ENCODE data around the gene STK39.

STK39 gene

DNA sequence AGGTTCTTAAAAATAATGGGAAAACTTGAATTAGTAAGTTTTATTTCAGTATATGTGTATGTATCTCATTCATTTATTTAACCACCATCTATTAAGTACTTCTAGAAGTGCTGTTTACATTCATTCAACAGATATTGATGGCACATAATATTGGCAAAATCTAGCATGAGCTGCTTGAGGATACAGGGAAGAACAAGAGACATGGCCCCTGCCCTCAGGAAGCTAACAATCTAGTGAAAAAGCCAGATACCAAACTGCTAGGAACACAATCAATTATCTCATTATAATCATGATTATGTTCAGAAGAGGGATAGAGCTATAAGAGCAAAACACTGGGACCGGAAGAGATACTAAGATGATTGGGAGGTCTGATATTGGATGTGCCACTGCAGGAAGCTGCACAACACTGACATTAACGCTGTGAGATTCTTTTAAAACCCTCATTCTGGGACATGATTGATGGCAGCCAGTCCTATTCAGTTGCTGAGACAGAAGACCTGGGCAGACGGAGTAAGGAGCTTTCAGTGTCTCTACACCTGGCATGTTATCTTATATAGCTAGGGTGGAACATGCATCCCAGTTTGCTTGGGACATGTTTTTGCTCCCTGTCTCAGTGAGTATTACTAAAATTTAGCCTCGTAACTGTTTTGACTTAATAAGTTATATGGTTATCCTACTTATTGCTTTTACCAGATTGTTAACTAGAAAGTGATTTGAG is 314.1 kb downstream of the STK39 start:
- H3K27ac ChIP-seq, result no peak overlapping the region
- H3K27me3 ChIP-seq (ENCODE audit: insufficient read depth, low read depth, severe bottlenecking), result no peaks in the 10 kb centered on the region
- TF ChIP-seq, protein P1, sequence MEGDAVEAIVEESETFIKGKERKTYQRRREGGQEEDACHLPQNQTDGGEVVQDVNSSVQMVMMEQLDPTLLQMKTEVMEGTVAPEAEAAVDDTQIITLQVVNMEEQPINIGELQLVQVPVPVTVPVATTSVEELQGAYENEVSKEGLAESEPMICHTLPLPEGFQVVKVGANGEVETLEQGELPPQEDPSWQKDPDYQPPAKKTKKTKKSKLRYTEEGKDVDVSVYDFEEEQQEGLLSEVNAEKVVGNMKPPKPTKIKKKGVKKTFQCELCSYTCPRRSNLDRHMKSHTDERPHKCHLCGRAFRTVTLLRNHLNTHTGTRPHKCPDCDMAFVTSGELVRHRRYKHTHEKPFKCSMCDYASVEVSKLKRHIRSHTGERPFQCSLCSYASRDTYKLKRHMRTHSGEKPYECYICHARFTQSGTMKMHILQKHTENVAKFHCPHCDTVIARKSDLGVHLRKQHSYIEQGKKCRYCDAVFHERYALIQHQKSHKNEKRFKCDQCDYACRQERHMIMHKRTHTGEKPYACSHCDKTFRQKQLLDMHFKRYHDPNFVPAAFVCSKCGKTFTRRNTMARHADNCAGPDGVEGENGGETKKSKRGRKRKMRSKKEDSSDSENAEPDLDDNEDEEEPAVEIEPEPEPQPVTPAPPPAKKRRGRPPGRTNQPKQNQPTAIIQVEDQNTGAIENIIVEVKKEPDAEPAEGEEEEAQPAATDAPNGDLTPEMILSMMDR (IDR thresholded peaks at IDR 0.05; ENCODE audit: low read depth, low read length), result no peak
- no peak overlapping the region for H3K4me3 ChIP-seq (ENCODE audit: low read depth, low read length)
- no peaks in the 10 kb centered on the region for H3K9me3 ChIP-seq (ENCODE audit: severe bottlenecking)
- DNase-seq, result no peak
- no peaks in the 10 kb centered on the region for H3K36me3 ChIP-seq

- Histone ChIP-seq H3K27ac (no peak overlapping the region), H3K4me3 (ENCODE audit: low read depth, low read length) (no peak overlapping the region), H3K36me3 (no peaks in the 10 kb centered on the region), H3K9me3 (ENCODE audit: severe bottlenecking) (no peaks in the 10 kb centered on the region), H3K27me3 (ENCODE audit: insufficient read depth, low read depth, severe bottlenecking) (no peaks in the 10 kb centered on the region)
- TF ChIP-seq, protein P1 (IDR thresholded peaks at IDR 0.05; ENCODE audit: low read depth, low read length), result no peak
- DNase-seq, result no peak
Observed at GRCh38 chr2:167932123-167932693, 315.2 kb downstream of the STK39 start.

DNA sequence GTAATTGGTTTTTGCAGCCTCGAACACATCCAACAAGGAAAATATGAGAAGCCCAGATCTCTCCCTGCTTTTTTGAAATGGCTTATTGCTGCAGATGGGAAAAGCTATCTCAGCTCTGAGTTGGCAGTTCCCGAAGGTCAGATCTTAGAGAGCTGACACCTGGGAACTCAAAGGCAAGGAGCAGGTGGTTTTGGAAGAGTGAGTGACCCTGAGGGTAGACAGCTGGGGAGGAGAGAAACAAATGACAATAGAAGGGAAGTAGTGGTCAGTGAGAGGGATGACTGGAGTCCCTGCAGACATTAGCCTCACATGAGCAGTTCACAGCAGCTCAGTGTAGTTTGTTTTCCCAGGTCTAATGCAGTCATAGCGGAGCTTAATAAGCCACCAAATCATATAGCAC is 317.9 kb downstream of the STK39 start:
- Histone ChIP-seq H3K36me3 (no peaks in the 10 kb centered on the region), H3K9me3 (ENCODE audit: severe bottlenecking) (no peaks in the 10 kb centered on the region), H3K4me3 (ENCODE audit: low read depth, low read length) (no peak overlapping the region), H3K27ac (no peak overlapping the region), H3K27me3 (ENCODE audit: insufficient read depth, low read depth, severe bottlenecking) (no peaks in the 10 kb centered on the region)
- no peak for DNase-seq
- TF ChIP-seq, protein P1 (IDR thresholded peaks at IDR 0.05; ENCODE audit: low read depth, low read length), result no peak

GRCh38 chr2:167928434-167928833 is 319.0 kb downstream of the STK39 start:
- DNase-seq, result no peak
- H3K27ac ChIP-seq, result no peak overlapping the region
- no peaks in the 10 kb centered on the region for H3K9me3 ChIP-seq (ENCODE audit: severe bottlenecking)
- TF ChIP-seq, protein P1 (IDR thresholded peaks at IDR 0.05; ENCODE audit: low read depth, low read length), result no peak
- H3K27me3 ChIP-seq (ENCODE audit: insufficient read depth, low read depth, severe bottlenecking), result no peaks in the 10 kb centered on the region
- H3K4me3 ChIP-seq (ENCODE audit: low read depth, low read length), result no peak overlapping the region
- no peaks in the 10 kb centered on the region for H3K36me3 ChIP-seq

DNA sequence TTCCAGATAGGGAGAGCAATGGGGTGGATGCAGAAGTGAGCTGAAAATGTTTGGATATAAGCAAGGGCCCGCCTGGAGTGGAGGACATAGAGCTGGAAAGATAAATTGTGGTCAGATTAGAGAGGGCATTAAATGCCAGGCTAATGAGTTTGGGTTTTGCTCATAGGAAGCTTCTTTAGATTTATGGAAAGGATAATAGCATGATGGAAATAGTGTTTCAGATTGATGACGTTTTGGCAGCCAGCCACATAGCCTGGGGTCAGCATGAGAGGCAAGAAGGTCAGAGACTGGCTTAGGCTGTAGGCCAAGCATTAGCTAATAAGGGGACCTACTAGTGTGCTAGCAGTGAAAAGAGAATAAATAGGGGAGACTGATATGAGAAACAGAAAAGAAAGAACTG is 321.6 kb downstream of the STK39 start:
- H3K36me3 ChIP-seq, result no peaks in the 10 kb centered on the region
- TF ChIP-seq, protein P1 (IDR thresholded peaks at IDR 0.05; ENCODE audit: low read depth, low read length), result no peak
- H3K4me3 ChIP-seq (ENCODE audit: low read depth, low read length), result no peak overlapping the region
- no peaks in the 10 kb centered on the region for H3K9me3 ChIP-seq (ENCODE audit: severe bottlenecking)
- H3K27me3 ChIP-seq (ENCODE audit: insufficient read depth, low read depth, severe bottlenecking), result no peaks in the 10 kb centered on the region
- DNase-seq, result no peak
- no peak overlapping the region for H3K27ac ChIP-seq

Data from WERI-Rb-1 (cell line).